DOHH2 (cell line): ENCODE results near the gene RUSC2.

Experiments
- H3F3A ChIP-seq: fragments of 200-600 bp; sonication (generic), shearing (Covaris generic); 2 replicates; pipeline ENCODE4 v1.6.0; 2016; ENCODE audit warnings: antibody characterized with exemption, mild to moderate bottlenecking; ENCODE audit not compliant: control insufficient read depth, insufficient read depth
- H3K27ac ChIP-seq: fragments of 200-600 bp; sonication (generic); 2 replicates; pipeline ENCODE4 v1.5.1; 2014; ENCODE audit warnings: low read depth, mild to moderate bottlenecking, low read length, moderate library complexity
- H3K27me3 ChIP-seq: fragments of 200-600 bp; sonication (generic); 2 replicates; pipeline ENCODE4 v1.6.1; 2014; ENCODE audit warnings: mild to moderate bottlenecking, low read length, mixed read lengths; ENCODE audit not compliant: control insufficient read depth
- H3K36me3 ChIP-seq: fragments of 200-600 bp; sonication (generic); 2 replicates; pipeline ENCODE4 v1.6.1; 2014; ENCODE audit warnings: mild to moderate bottlenecking, low read length, moderate library complexity, mixed read lengths; ENCODE audit not compliant: control insufficient read depth
- H3K4me1 ChIP-seq: fragments of 200-600 bp; sonication (generic); 2 replicates; pipeline ENCODE4 v1.6.1; 2014; ENCODE audit warnings: mild to moderate bottlenecking, low read length, mixed read lengths; ENCODE audit not compliant: control insufficient read depth
- H3K4me2 ChIP-seq: fragments of 200-600 bp; sonication (generic); 2 replicates; pipeline ENCODE4 v1.6.0; 2014; ENCODE audit warnings: mild to moderate bottlenecking, low read length, moderate library complexity
- H3K4me3 ChIP-seq: fragments of 200-600 bp; sonication (generic); 2 replicates; pipeline ENCODE4 v1.5.1; 2014; ENCODE audit warnings: mild to moderate bottlenecking, low read length, mixed read lengths
- H3K79me2 ChIP-seq: fragments of 200-600 bp; sonication (generic); 2 replicates; pipeline ENCODE4 v1.6.1; 2014; ENCODE audit warnings: mild to moderate bottlenecking, low read length, mixed read lengths; ENCODE audit not compliant: control insufficient read depth
- H3K9me2 ChIP-seq: fragments of 200-600 bp; sonication (generic); replicated peaks from 2 replicates; pipeline ENCODE4 v1.6.1; 2014; ENCODE audit warnings: mild to moderate bottlenecking, low read length, mixed read lengths; ENCODE audit not compliant: control insufficient read depth
- H3K9me3 ChIP-seq: fragments of 200-600 bp; sonication (generic); 2 replicates; pipeline ENCODE4 v1.6.1; 2014; ENCODE audit warnings: antibody characterized with exemption, low read length, mixed read lengths; ENCODE audit not compliant: control insufficient read depth, insufficient read depth
- H4K20me1 ChIP-seq: fragments of 200-600 bp; sonication (generic); 2 replicates; pipeline ENCODE4 v1.6.0; 2014; ENCODE audit warnings: low read depth, mild to moderate bottlenecking, antibody characterized with exemption, low read length, moderate library complexity; ENCODE audit not compliant: control insufficient read depth, insufficient read depth
- CTCF ChIP-seq: fragments of 200-600 bp; sonication (generic); IDR thresholded peaks from one replicate; pipeline ENCODE4 v1.5.1; 2014; ENCODE audit warnings: antibody characterized with exemption, mild to moderate bottlenecking, low read depth, low read length; ENCODE audit not compliant: poor library complexity, severe bottlenecking
- EZH2phosphoT487 ChIP-seq: fragments of 200-600 bp; sonication (generic); IDR thresholded peaks from 2 replicates; pipeline ENCODE4 v1.6.1; 2017; ENCODE audit warnings: borderline replicate concordance, mild to moderate bottlenecking, antibody characterized with exemption, low read length, moderate library complexity, mixed read lengths

Gene RUSC2

GRCh38 chr9:35517552-35518224 is 27.8 kb downstream of the RUSC2 start:
- Histone ChIP-seq H3K79me2 (no peaks in the 10 kb centered on the region), H3F3A (no peaks in the 10 kb centered on the region), H3K4me2 (no peak overlapping the region), H3K27me3 (peaks cover 10% of the 10 kb centered on the region), H3K27ac (no peak overlapping the region), H3K4me1 (no peaks in the 10 kb centered on the region), H3K36me3 (no peaks in the 10 kb centered on the region), H3K4me3 (no peak overlapping the region), H3K9me2 (no peaks in the 10 kb centered on the region), H3K9me3 (no peaks in the 10 kb centered on the region), H4K20me1 (no peaks in the 10 kb centered on the region)
- TF ChIP-seq EZH2phosphoT487 (no peak), CTCF (no peak)

- H3K9me3 ChIP-seq, result no peaks in the 10 kb centered on the region
- TF ChIP-seq CTCF, result no peak
- no peak for TF ChIP-seq EZH2phosphoT487
- H3F3A ChIP-seq, result no peaks in the 10 kb centered on the region
- H3K27me3 ChIP-seq, result peaks cover 8% of the 10 kb centered on the region
- H3K4me2 ChIP-seq, result no peak overlapping the region
- H4K20me1 ChIP-seq, result no peaks in the 10 kb centered on the region
- no peaks in the 10 kb centered on the region for H3K4me1 ChIP-seq
- H3K27ac ChIP-seq, result no peak overlapping the region
- H3K4me3 ChIP-seq, result no peak overlapping the region
- no peaks in the 10 kb centered on the region for H3K9me2 ChIP-seq
- no peaks in the 10 kb centered on the region for H3K36me3 ChIP-seq
- H3K79me2 ChIP-seq, result no peaks in the 10 kb centered on the region
Observed at GRCh38 chr9:35518225-35518821, 28.4 kb downstream of the RUSC2 start.

GRCh38 chr9:35518981-35519679 is 29.2 kb downstream of the RUSC2 start:
- Histone ChIP-seq H3K9me3 (no peaks in the 10 kb centered on the region), H4K20me1 (no peaks in the 10 kb centered on the region), H3K9me2 (no peaks in the 10 kb centered on the region), H3K36me3 (no peaks in the 10 kb centered on the region), H3K4me1 (no peaks in the 10 kb centered on the region), H3K4me3 (no peak overlapping the region), H3K27me3 (peaks cover 7% of the 10 kb centered on the region), H3K27ac (no peak overlapping the region), H3K79me2 (no peaks in the 10 kb centered on the region), H3K4me2 (no peak overlapping the region), H3F3A (no peaks in the 10 kb centered on the region)
- TF ChIP-seq CTCF (no peak), EZH2phosphoT487 (no peak)
